ENCODE results near the gene PI3.

DNA sequence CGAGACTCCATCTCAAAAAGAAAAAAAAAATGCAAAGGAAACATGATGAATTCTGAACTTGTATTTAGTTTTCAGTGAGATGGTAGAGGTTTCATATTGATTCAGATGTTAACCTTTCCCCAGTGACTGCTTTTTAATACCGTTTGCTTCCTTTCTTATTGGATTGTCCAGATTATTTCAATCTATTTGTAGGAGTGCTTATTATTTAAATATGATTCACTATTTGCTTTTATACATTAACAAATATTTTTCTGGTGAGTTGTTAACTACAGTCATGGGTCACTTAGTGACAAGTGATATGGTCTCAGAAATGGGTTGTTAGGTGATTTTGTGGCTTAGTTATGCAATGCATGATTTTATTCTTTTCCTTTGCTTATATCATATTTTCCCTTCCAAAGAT, 8.4 kb downstream of the PI3 start:
- TF ChIP-seq POLR2A (IDR thresholded peaks at IDR 0.05) (no peak), EP300 (IDR thresholded peaks at IDR 0.05) (no peak)
